HepG2 (cell line): ENCODE measurements around the gene IMP3. TPM values are rescaled to one million over a fixed set of nuclear protein-coding genes. Genes with fewer than 3 reads are reported as not detected.

ENCODE experiments used
- FOXK1 ChIP-seq: sonication (generic); formaldehyde crosslinking; IDR thresholded peaks from 2 replicates; pipeline ENCODE4 v1.4.0; 2020; ENCODE audit warnings: low read depth, missing genetic modification reagents, borderline replicate concordance
- JUND ChIP-seq: sonication (generic); formaldehyde crosslinking; IDR thresholded peaks from 2 replicates; pipeline ENCODE4 v1.8.0; 2022; ENCODE audit warnings: mild to moderate bottlenecking, missing genetic modification reagents
- ZNF362 ChIP-seq: sonication (generic); formaldehyde crosslinking; IDR thresholded peaks from 2 replicates; pipeline ENCODE4 v1.4.0; 2020; ENCODE audit warnings: missing genetic modification reagents, mild to moderate bottlenecking, borderline replicate concordance
- polyA plus RNA-seq, 8 experiments: library from polyadenylated mRNA; depleted of rRNA in 3 of 8; stranded (reverse) in 7 of 8; unstranded in 1 of 8; fragments of >200 nt; fragmentation: Illumina TruSeq in 4 of 8; extraction: Trizol in 4 of 8; gene quantifications; 2 replicates each; pipeline versions ENCODE4 v1.2.1 to v1.2.3, GENCODE V29; 2011 to 2016; ENCODE audit warnings: low read depth in 4 of 8, missing spikeins in 1 of 8, mixed read lengths in 1 of 8; ENCODE audit not compliant: insufficient read depth in 1 of 8
- total RNA-seq, 5 experiments: library from RNA; depleted of rRNA; stranded (reverse); fragments of >200 nt; fragmentation: Illumina TruSeq; extraction: Trizol; gene quantifications; 2 replicates each; pipeline ENCODE4 v1.2.3, GENCODE V29; 2016; ENCODE audit warnings: low read depth in 1 of 5
- TF ChIP-seq, protein P1 (sequence below): sonication (generic); formaldehyde crosslinking; IDR thresholded peaks from 2 replicates; pipeline ENCODE4 v1.4.0; 2020; ENCODE audit warnings: mild to moderate bottlenecking, missing genetic modification reagents, borderline replicate concordance
- TF ChIP-seq, protein P2 (sequence below): sonication (generic); formaldehyde crosslinking; IDR thresholded peaks from 2 replicates; pipeline ENCODE4 v1.8.0; 2022; ENCODE audit warnings: mild to moderate bottlenecking, missing genetic modification reagents, borderline replicate concordance

Gene IMP3
- total and polyA plus RNA-seq, 2 of the 13 experiments (the other 11 are each of a cell fraction or from before 2014, with no cell fraction given), result 38.3 to 143 TPM

DNA sequence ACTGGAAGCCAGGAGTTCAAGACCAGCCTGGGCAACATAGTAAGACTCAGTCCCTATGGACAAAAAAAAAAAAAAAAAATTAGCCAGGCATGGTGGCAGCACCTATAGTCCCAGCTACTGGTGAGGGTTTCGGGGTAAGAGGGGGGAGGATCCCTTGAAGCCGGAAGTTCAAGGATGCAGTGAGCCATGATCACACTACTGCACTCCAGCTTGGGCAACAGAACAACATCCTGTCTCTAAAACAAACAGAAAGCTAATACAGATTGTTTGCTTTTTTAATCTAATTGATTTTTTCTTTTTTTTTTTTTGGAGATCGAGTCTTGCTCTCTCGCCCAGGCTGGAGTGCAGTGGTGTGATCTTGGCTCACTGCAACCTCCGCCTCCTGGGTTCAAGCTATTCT lies 1.6 kb upstream of the IMP3 start (continued):
- TF ChIP-seq, protein P1, sequence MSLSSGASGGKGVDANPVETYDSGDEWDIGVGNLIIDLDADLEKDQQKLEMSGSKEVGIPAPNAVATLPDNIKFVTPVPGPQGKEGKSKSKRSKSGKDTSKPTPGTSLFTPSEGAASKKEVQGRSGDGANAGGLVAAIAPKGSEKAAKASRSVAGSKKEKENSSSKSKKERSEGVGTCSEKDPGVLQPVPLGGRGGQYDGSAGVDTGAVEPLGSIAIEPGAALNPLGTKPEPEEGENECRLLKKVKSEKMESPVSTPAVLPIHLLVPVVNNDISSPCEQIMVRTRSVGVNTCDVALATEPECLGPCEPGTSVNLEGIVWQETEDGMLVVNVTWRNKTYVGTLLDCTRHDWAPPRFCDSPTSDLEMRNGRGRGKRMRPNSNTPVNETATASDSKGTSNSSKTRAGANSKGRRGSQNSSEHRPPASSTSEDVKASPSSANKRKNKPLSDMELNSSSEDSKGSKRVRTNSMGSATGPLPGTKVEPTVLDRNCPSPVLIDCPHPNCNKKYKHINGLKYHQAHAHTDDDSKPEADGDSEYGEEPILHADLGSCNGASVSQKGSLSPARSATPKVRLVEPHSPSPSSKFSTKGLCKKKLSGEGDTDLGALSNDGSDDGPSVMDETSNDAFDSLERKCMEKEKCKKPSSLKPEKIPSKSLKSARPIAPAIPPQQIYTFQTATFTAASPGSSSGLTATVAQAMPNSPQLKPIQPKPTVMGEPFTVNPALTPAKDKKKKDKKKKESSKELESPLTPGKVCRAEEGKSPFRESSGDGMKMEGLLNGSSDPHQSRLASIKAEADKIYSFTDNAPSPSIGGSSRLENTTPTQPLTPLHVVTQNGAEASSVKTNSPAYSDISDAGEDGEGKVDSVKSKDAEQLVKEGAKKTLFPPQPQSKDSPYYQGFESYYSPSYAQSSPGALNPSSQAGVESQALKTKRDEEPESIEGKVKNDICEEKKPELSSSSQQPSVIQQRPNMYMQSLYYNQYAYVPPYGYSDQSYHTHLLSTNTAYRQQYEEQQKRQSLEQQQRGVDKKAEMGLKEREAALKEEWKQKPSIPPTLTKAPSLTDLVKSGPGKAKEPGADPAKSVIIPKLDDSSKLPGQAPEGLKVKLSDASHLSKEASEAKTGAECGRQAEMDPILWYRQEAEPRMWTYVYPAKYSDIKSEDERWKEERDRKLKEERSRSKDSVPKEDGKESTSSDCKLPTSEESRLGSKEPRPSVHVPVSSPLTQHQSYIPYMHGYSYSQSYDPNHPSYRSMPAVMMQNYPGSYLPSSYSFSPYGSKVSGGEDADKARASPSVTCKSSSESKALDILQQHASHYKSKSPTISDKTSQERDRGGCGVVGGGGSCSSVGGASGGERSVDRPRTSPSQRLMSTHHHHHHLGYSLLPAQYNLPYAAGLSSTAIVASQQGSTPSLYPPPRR (CRISPR knock-in tag), result peak; percentile 44; the same call in 1 of the 2 replicates
- TF ChIP-seq FOXK1 (0 out of 2 replicates have a peak, but pooled peaks have one; percentile 35), ZNF362 (CRISPR knock-in tag) (peak; percentile 72; the same call in 1 of the 2 replicates), JUND (no peak)
- TF ChIP-seq, protein P2, sequence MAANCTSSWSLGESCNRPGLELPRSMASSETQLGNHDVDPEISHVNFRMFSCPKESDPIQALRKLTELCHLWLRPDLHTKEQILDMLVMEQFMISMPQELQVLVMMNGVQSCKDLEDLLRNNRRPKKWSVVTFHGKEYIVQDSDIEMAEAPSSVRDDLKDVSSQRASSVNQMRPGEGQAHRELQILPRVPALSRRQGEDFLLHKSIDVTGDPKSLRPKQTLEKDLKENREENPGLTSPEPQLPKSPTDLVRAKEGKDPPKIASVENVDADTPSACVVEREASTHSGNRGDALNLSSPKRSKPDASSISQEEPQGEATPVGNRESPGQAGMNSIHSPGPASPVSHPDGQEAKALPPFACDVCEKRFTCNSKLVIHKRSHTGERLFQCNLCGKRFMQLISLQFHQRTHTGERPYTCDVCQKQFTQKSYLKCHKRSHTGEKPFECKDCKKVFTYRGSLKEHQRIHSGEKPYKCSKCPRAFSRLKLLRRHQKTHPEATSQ (CRISPR knock-in tag), result no peak
